Measurements from ENCODE around the gene KPNA5.
"Not testable (repeated sequence)": the region's sequence is repeated elsewhere in the genome, so short reads cannot be mapped to it uniquely, and the experiment has no call there.

Gene KPNA5

DNA sequence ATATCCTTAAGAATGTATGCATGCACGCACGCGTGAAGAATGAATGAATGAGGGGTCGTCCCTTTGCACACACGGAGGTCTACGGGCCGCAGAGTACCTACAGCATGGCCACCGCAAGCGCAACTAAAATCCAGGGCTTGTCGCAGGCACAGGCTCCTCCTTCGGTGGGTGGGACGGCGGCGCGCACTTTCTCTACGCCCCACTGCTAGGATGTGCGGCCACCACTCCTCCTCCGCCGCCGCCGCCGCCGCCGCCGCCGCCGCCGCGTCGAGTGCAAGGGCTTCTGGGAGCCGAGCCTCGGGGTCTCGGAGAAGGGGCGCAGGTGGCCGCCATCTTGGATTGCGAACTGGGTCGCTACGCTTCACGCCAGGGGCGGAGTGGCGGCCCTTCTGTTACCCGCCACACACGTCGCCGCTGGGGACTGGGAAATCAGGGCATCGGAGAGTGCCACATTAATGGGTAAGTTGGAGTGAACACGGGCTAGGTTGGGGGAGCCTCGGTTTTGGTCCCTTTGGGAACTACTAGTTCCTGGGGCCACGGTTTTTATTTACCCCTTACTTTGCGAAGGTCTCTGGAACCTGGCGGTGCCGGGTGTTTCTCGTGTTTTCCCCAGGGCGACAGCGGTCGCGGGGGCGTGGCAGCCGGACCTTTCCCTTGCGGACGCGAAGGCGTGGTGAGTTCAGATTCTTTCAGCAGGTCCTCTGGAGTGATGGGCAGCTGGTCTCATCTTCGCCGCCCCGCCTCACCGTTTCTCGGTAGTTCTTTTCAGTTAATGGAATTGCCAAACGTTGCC, at the start of gene KPNA5:
Gene KPNA5, plus strand, starts transcription at position 332 of the 793 bp plus-strand sequence. Its CDS starts 124 bp downstream, at position 456.
- peak; percentile 61 for DNase-seq (ENCODE audit: low read depth)

DNA sequence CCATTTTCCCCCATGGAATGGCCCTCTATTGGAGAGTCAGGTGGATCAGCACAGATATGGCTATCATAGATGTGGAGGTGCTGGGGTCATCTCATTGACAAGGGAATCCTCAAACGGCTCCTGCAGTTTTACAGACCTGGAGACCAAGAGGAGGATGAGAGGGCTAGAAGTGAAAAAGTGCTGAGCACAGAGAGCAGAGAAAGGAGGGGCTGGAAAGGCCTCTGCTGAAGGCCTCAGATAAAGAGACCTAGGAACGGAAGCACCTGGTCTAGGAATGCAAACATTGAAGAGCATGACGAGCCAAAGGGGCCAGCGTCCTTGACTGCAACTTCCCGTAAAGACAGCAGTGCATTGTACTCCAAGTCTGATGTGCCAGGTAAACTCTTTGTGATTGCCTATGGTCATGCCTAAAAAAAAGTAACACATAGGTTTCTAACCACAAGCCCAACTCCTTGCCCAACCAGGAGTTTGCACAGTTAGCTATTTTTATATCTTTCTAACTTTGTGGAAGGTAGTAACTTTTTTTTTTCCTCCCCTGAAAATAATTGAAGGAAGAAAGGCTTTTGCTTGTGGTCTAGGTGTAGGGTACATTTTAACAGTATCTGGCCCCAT, 49.5 kb upstream of the KPNA5 start:
- no peak for DNase-seq (ENCODE audit: low read depth)

DNA sequence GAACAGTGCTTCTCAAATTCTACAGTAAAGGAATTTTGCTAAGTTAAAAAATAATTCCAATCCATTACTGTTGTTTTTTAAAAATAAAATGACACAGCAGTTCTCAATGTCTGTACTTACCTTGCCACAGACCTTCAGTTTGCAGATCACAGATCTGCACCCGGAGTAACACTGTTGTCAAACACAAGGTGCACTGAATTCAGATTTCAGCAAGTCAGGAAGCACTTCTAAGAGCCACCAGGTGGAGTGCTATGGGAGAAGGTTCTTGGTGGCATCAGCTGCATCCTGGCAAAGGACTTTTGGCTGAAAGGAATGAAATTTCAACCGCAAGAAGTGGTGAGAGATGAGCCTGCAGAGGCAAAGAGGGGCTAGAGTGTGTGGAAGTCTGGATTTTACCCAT, 47.3 kb upstream of the KPNA5 start:
- no peak for DNase-seq (ENCODE audit: low read depth)

DNA sequence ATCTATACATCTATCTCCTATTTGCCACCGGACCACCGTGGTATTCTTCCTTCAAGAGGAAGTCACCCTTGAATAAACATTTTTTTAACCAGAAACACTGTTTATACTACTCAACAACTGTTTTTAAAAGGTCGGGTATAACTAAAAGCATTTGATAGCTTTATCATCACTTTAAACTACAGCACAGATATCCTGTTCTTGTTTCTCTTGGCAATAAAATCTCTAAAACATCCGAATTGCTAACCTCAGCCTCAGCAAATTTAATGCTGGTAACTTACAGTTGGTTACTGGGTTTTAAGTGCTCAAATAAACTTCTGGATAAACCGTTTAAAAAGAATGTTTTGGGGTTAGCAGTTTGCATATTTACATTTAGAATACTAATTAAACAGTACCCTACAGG, 32.9 kb upstream of the KPNA5 start:
- no peak for DNase-seq (ENCODE audit: low read depth)

- no peak for DNase-seq (ENCODE audit: low read depth)
These were observed 31.9 kb upstream of the KPNA5 start for GRCh38 chr6:116649129-116649528.

DNA sequence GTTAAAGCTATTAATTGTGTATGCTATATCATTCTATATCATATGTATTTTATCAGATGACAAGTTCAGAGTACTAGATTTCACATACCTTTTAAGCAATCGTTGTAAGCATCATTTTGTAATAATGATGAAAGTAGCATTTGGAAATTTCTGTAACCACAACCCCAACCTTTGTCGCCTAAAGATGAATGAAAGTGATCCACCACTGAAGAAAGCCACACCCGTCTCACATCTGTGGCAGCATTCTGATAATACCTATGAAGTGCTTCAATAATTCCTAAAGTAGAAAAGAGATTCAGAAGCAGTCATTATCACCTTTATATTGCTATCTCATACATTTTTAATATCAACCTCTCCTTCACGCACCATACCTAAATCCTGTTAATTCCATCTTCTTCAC, 29.1 kb upstream of the KPNA5 start:
- DNase-seq (ENCODE audit: low read depth), result no peak

DNA sequence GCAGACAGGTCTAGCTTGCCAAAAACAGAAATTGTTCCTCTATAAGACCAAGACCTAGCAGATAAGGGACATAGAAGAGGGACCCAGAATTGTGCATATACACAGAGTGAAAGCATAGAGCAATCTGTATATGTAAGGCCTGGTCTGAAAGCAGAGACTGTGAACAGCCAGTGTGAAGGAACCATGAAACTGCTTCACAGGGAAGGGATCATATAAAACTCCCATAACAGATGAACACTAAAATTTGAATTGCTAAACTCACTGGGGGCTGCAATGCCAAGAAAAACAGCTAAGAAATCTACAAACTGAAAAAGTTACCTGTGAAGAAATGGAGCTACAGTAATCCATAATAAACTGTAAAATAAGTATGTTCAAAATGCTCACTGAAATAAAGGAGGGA, 19.4 kb upstream of the KPNA5 start:
- no peak for DNase-seq (ENCODE audit: low read depth)

- no peak for DNase-seq (ENCODE audit: low read depth)
These were observed 18.8 kb upstream of the KPNA5 start for GRCh38 chr6:116662202-116662601.

DNA sequence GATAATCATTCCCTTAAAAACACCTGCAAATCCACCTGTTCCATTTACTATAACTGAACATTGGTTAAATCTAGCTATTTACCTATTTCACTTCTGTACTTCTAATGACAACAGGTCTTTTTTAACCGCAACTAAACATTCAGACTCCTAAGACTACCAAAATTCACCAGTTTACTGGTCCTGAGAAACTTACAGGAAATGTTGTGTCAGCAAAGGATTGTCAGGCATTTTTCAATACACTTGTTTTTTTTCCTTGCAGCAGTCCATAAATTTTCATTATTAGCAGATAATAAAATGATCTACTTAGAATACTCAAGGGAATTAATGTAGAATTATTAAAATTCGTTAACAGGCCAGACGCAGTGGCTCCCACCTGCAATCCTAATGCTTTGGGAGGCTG, 17.7 kb upstream of the KPNA5 start:
- no peak for DNase-seq (ENCODE audit: low read depth)

DNA sequence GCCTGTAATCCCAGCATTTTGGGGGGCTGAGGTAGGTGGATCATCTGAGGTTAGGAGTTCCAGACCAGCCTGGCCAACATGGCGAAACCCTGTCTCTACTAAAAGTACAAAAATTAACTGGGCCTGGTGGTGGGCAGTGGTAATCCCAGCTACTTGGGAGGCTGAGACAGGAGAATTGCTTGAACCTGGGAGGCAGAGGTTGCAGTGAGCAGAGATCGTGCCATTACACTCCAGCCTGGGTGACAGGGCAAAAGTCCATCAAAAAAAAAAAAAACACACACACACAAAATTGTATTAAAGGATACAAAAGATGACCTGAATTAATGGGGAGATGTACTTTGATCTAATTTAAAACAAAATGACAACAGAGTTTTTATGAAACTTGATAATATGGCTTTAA, 16.8 kb upstream of the KPNA5 start:
- DNase-seq (ENCODE audit: low read depth), result not testable (repeated sequence)

DNA sequence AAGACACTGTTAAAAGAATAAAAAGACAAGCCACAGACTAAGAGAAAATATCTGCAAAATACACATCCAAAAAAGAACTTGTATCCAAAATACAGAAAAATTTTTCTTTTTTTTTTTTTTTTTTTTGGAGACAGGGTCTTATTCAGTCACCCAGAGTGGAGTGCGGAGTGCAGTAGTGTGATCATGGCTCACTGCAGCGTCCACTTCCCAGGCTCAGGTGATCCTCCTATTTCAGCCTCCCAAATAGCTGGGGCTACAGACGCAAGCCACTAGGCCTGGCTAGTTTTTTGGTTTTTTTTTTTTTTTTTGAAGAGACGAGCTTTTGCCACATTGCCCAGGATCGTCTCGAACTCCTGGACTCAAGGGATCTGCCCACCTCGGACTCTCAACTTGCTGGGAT, 15.5 kb upstream of the KPNA5 start:
- DNase-seq (ENCODE audit: low read depth), result no peak

DNA sequence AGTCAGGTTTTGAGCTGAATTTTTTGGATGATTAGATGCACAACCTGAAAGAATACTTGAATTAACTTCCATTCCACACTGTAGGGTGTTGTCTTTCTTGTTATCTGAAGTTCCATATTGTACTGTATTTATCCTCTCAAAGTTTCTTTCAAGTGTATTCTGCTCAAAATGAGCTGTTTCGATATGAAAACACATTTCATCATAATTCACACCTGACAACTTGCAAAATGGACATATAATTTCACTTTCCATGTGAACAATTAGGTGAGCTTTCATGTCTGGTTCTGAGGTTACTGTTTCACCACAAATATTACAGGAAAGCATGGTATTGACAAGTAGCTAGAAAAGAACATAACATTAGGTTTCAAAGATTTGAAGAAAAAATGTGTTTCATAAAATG, 14.1 kb upstream of the KPNA5 start:
- DNase-seq (ENCODE audit: low read depth), result no peak

- DNase-seq (ENCODE audit: low read depth), result no peak
These were observed 13.4 kb upstream of the KPNA5 start for GRCh38 chr6:116667623-116668022.

DNA sequence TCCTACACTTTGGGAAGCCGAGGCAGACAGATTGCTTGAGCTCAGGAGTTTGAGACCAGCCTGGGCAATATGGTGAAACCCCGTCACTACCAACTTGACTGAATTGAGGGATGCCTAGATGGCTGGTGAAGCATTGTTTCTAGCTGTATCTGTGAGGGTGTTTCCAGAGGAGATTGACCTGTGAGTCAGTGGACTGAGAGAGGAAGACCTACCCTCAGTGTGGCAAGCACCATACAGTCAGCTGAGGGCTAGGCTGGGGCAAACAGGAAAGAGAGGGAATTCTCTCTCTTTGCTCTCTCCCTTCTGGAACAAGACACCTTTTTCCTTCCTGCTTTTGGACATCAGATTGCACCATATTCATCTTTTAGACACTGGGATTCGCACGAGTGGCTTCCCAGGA, 8.7 kb upstream of the KPNA5 start:
- DNase-seq (ENCODE audit: low read depth), result no peak

DNA sequence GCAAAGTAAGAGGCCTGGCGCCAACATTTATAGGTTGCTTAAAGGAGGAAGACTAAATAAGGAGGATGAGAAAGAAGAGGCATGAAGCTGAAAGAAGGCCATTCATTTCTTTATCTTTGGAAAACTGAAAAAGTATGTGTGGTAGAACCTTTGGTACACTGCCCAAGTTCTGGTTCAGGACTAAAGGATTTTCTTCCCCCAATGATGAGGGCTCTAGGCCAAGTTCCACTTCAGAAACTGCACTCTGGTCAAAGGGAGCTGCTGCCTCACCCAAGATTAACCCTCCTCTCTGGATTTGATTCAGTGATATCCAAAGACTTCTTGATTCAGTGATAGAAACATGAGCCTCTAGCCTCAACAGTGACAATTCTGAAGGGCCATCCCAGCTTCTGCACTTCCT, 5.0 kb upstream of the KPNA5 start:
- DNase-seq (ENCODE audit: low read depth), result no peak

GRCh38 chr6:116682334-116682712, 1.3 kb downstream of the KPNA5 start:
- no peak for DNase-seq (ENCODE audit: low read depth)

- no peak for DNase-seq (ENCODE audit: low read depth)
These were observed 4.5 kb downstream of the KPNA5 start for GRCh38 chr6:116685437-116685993.

GRCh38 chr6:116686475-116687101, 5.6 kb downstream of the KPNA5 start:
- DNase-seq (ENCODE audit: low read depth), result not testable (repeated sequence)

DNA sequence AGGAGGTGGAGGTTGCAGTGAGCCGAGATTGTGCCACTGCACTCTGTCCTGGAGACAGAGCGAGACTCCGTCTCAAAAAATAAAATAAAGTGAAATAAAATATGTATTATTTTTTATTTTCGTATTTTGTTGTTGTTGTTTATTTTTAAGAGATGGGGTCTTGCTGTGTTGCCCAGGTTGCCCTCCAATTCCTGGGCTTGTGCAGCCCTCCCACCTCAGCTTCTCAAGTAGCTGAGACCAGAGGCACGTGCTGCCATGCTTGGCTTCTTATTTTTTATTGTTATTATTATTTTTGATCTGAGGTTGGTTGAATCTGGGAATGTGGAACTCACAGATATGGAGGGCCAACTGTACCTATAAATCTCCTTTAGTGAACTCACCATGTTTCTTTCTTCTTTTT, 10.1 kb downstream of the KPNA5 start:
- DNase-seq (ENCODE audit: low read depth), result no peak

DNA sequence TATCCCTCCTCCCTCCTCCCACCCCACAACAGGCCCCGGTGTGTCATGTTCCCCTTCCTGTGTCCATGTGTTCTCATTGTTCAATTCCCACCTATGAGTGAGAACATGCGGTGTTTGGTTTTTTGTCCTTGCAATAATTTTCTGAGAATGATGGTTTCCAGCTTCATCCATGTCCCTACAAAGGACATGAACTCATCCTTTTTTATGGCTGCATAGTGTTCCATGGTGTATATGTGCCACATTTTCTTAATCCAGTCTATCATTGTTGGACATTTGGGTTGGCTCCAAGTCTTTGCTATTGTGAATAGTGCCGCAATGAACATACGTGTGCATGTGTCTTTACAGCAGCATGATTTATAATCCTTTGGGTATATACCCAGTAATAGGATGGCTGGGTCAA, 11.9 kb downstream of the KPNA5 start:
- DNase-seq (ENCODE audit: low read depth), result not testable (repeated sequence)

GRCh38 chr6:116693275-116693674, 12.3 kb downstream of the KPNA5 start:
- not testable (repeated sequence) for DNase-seq (ENCODE audit: low read depth)

DNA sequence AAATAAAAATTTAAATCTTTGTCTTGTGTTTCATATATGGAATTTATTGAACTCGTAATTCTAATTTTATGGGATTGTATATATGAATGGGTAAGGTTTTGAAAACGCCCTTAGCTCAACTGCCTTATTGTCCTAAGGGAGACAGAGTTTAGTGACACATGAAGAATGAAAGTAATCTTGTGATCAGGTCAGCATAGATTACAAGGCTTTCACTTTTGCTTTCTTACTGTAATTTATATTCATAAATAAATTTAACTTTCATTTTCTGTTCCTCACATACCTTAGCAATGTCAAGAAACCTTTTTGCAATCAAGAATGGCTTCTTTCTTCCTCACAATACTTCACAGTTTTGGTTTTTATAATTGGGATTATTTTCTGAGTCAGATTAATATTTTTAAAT, 14.4 kb downstream of the KPNA5 start:
- DNase-seq (ENCODE audit: low read depth), result no peak

- no peak for DNase-seq (ENCODE audit: low read depth)
These were observed 16.5 kb downstream of the KPNA5 start for GRCh38 chr6:116697480-116697879.

All from GM04504 (cell line).